GM20000 (cell line): ENCODE measurements around the gene SLC41A2.

Experiments
- DNase-seq: peaks from one replicate; pipeline ENCODE4 v3.0.0; 2012; ENCODE audit warnings: low spot score
- CTCF ChIP-seq: IDR thresholded peaks from 2 replicates; pipeline ENCODE4 v1.5.1; 2012; ENCODE audit warnings: mild to moderate bottlenecking, control low read depth; ENCODE audit errors: extremely low read depth, missing control alignments

SLC41A2 gene

DNA sequence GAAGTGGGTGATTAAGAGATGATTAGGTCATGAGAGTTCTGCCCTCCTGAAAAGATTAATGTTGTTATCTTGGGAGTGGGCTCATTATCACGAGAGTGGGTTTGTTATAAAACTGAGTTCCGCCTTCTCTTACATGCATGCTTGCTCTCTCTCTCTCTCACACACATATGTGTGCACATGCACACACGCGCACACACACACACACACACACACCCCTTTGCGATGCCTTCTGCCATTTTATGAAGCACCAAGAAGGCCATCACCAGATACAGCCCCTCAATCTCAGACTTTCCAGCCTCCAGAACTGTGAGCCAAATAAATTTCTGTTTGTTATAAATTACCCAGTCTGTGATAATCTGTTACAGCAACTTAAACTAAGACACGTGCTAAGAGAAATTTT is 5.7 kb upstream of the SLC41A2 start:
- no peak for DNase-seq
- TF ChIP-seq CTCF, result no peak

GRCh38 chr12:104960464-104960863 is 2.4 kb upstream of the SLC41A2 start:
- DNase-seq, result no peak
- TF ChIP-seq CTCF, result no peak

GRCh38 chr12:104959335-104959841 is 1.3 kb upstream of the SLC41A2 start:
- no peak for DNase-seq

DNA sequence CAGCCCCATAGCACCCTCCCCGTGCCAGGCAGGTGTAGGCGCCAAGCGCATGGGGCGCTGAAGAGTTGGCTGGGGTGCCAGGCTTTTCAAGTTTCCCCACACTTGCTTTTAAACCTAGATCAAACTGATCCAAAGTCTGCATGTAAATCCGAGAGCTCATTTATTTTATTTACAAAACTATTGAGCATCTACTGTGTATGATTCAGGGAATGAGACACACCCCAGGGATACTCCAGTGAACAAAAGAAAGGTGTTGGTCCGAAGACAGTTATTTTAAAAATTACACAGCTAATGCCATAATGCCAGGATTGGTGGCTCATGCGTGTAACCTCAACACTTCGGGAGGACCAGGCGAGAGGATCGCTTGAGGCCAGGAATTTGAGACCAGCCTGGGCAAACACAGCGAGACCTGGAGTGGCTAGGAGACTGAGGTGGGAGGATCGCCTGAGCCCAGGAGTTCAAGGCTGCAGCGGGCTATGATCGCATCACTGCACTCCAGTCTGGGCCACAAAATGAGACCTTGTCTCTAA is 780 bp upstream of the SLC41A2 start:
- no peak for TF ChIP-seq CTCF
- DNase-seq, result no peak

More at GRCh38 chr12:104959335-104959841, 1.3 kb upstream of the SLC41A2 start:
- TF ChIP-seq CTCF, result no peak

DNA sequence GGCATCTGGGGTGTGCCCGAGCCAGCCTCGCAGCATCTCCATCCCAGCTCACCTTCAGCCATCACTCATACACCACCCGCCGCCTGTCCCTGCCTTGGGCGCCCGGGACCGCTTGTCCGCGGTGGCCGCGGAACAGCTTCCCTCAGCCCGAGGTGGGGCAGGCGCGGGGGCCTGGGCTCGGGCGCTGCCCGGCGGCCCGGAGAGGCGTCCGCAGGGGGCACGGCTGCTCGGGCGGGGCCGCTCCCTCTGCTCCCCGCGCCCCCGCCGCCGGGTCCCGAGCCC is 430 bp downstream of the SLC41A2 start:
- DNase-seq, result no peak

DNA sequence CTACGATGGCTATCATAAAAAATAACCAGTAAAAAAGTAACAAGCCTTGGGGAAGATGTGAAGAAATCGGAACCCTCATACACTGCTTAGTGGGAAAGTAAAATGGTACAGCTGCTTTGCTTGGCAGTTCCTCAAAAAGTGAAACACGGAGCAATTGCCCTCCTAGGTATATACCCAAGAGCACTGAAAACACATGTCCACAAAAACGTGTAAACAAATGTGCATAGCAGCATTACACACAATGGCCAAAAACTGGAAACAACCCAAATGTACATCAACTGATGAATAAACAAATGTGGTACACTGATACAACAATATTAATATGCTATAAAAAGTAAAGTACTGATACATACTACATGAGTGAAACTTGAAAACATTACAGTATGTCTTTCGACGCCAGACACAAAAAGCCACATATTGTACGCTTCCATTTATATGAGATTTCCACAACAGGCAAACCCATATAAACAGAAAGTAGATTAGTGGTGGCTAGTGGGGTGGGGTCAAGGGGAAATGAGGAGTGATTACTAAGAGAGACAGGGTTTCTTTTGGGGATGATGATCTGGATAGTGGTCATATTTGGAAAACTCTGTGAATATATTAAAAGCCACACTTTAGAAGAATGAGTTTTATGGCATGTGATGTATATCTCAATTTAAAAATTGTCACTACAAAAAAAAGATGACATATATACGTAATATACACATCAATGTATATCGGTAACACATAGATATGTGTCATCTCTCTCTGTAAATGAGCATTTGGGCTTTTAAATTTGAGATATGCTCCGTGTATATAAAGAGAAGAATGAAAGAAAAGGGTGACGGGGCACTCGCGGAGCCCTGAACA is 996 bp downstream of the SLC41A2 start:
- no peak for TF ChIP-seq CTCF
- DNase-seq, result no peak

More for the DNA sequence above, 430 bp downstream of the SLC41A2 start:
- TF ChIP-seq CTCF, result no peak

DNA sequence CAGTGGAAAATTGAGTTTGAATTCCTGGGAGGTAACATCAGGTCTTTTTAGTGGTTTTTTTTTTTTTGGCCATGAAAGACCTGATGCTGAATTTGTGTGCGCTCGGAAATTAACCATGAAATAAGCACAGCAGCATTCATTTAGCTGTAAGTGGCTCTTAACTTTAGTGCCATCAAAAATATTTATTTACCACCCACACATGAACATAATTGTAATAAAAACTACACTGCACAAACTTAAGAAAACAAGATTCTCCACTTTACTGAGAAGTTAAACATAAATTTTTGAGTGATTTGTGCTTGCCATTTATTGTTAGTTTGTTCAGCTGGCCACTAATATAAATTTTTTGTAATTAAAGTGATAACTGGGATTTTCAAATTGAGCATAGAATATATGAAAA is 2.4 kb downstream of the SLC41A2 start:
- TF ChIP-seq CTCF, result no peak
- no peak for DNase-seq
